IMR-90 (cell line): ENCODE data around the gene GTF3C1. TPM values are rescaled to one million over a fixed set of nuclear protein-coding genes. Genes with fewer than 3 reads are reported as not detected.
A peak's percentile ranks its signal among the peaks of the same experiment; 100 is the strongest.

Source experiments
- ATAC-seq: fragments of 200-7000 bp; cut with Tn5 transposase; 2 replicates; pipeline ENCODE4 v1.9.1; 2020; ENCODE audit warnings: low read depth, mild to moderate bottlenecking, moderate library complexity
- BruUV-seq: library from RNA; stranded (reverse); fragments of 400-500 nt; replicated peaks from 2 replicates; lab custom pipeline; 2021; lab: Mats Ljungman, UMichigan
- CTCF ChIA-PET: fragments of 300-600 bp; formaldehyde crosslinking; extraction: SDS; loops from one replicate; lab custom pipeline; 2021; ENCODE audit warnings: antibody characterized with exemption; lab: Yijun Ruan, JAX
- POLR2A ChIA-PET: fragments of 300-600 bp; sonication (Branson Sonifier 250); formaldehyde crosslinking; loops from one replicate; lab custom pipeline; 2022; ENCODE audit warnings: antibody characterized with exemption; ENCODE audit not compliant: unreplicated experiment; lab: Charles Lee
- DNase-seq: peaks from one replicate; pipeline ENCODE4 v3.0.0; 2013
- H2AFZ ChIP-seq: replicated peaks from 2 replicates; pipeline ENCODE3; 2013; ENCODE audit warnings: low read length, mild to moderate bottlenecking; ENCODE audit not compliant: poor library complexity
- H2AK5ac ChIP-seq: 2 replicates; pipeline ENCODE4 v1.6.1; 2013; ENCODE audit warnings: low read depth, low read length, inconsistent platforms
- H2AK9ac ChIP-seq: replicated peaks from 2 replicates; pipeline ENCODE3; 2013; ENCODE audit warnings: mild to moderate bottlenecking, low read depth, low read length, moderate library complexity; ENCODE audit not compliant: poor library complexity
- H2BK120ac ChIP-seq: 2 replicates; pipeline ENCODE4 v1.6.1; 2013; ENCODE audit warnings: low read depth, low read length, inconsistent platforms
- H2BK15ac ChIP-seq: 3 replicates; pipeline ENCODE4 v1.6.1; 2013; ENCODE audit warnings: low read depth, low read length, inconsistent platforms
- H2BK20ac ChIP-seq: 2 replicates; pipeline ENCODE4 v1.6.1; 2013; ENCODE audit warnings: low read depth, mild to moderate bottlenecking, inconsistent platforms, low read length, moderate library complexity
- H2BK5ac ChIP-seq: 2 replicates; pipeline ENCODE4 v1.6.1; 2013; ENCODE audit warnings: mild to moderate bottlenecking, low read depth, low read length, inconsistent platforms; ENCODE audit not compliant: poor library complexity, severe bottlenecking
- H3K14ac ChIP-seq: replicated peaks from 2 replicates; pipeline ENCODE4 v1.6.1; 2013; ENCODE audit warnings: low read depth, low read length, inconsistent platforms
- H3K18ac ChIP-seq: 2 replicates; pipeline ENCODE4 v1.6.1; 2013; ENCODE audit warnings: low read depth, low read length, control low read depth
- H3K23ac ChIP-seq: 2 replicates; pipeline ENCODE4 v1.6.1; 2013; ENCODE audit warnings: low read depth, low read length, inconsistent platforms
- H3K27ac ChIP-seq: 2 replicates; pipeline ENCODE4 v1.5.1; 2013; ENCODE audit warnings: mild to moderate bottlenecking, control low read depth, low read length; ENCODE audit not compliant: insufficient read depth
- H3K27me3 ChIP-seq: 2 replicates; pipeline ENCODE4 v1.6.1; 2013; ENCODE audit warnings: low read length; ENCODE audit not compliant: control insufficient read depth, insufficient read depth
- H3K36me3 ChIP-seq: 2 replicates; pipeline ENCODE4 v1.6.1; 2013; ENCODE audit warnings: low read length, mixed read lengths; ENCODE audit not compliant: control insufficient read depth, insufficient read depth
- H3K4ac ChIP-seq: 2 replicates; pipeline ENCODE4 v1.6.1; 2013; ENCODE audit warnings: low read depth, low read length, inconsistent platforms
- H3K4me1 ChIP-seq: 2 replicates; pipeline ENCODE4 v1.6.1; 2013; ENCODE audit warnings: low read length, mixed read lengths; ENCODE audit not compliant: control insufficient read depth, insufficient read depth
- H3K4me2 ChIP-seq: 2 replicates; pipeline ENCODE4 v1.6.1; 2013; ENCODE audit warnings: low read depth, mild to moderate bottlenecking, control low read depth, low read length, moderate library complexity
- H3K4me3 ChIP-seq: 2 replicates; pipeline ENCODE4 v1.5.1; 2013; ENCODE audit warnings: low read depth, mild to moderate bottlenecking, control low read depth, low read length, moderate library complexity; ENCODE audit not compliant: insufficient read depth
- H3K56ac ChIP-seq: 2 replicates; pipeline ENCODE4 v1.6.1; 2013; ENCODE audit warnings: low read length, inconsistent platforms; ENCODE audit not compliant: insufficient read depth; ENCODE audit errors: extremely low read depth
- H3K79me1 ChIP-seq, 2 experiments: 2 replicates each; pipeline ENCODE4 v1.6.1; 2013; ENCODE audit warnings: low read length in 2 of 2, inconsistent platforms in 1 of 2, low read depth in 1 of 2
- H3K9ac ChIP-seq: 2 replicates; pipeline ENCODE4 v1.6.1; 2013; ENCODE audit warnings: low read depth, low read length, control low read depth
- H3K9me1 ChIP-seq: 2 replicates; pipeline ENCODE4 v1.6.1; 2013; ENCODE audit warnings: low read length, inconsistent platforms; ENCODE audit not compliant: insufficient read depth
- H3K9me3 ChIP-seq: 2 replicates; pipeline ENCODE4 v1.6.1; 2013; ENCODE audit warnings: low read length; ENCODE audit not compliant: control insufficient read depth, insufficient read depth
- H4K20me1 ChIP-seq: 2 replicates; pipeline ENCODE4 v1.6.1; 2013; ENCODE audit warnings: low read length, inconsistent platforms; ENCODE audit not compliant: insufficient read depth
- H4K5ac ChIP-seq: 2 replicates; pipeline ENCODE4 v1.6.1; 2013; ENCODE audit warnings: mild to moderate bottlenecking, low read depth, low read length, control low read depth
- H4K8ac ChIP-seq, 2 experiments: 2 replicates each; pipeline ENCODE4 v1.6.1; 2013; ENCODE audit warnings: low read depth in 2 of 2, low read length in 2 of 2, control low read depth in 1 of 2, inconsistent platforms in 1 of 2
- H4K91ac ChIP-seq: 2 replicates; pipeline ENCODE4 v1.6.1; 2013; ENCODE audit warnings: low read depth, low read length, inconsistent platforms; ENCODE audit not compliant: insufficient read depth
- CHD1 ChIP-seq: IDR thresholded peaks from 2 replicates; pipeline ENCODE4 v1.6.1; 2012; ENCODE audit warnings: low read depth, low read length, improper control_type of control experiment
- MXI1 ChIP-seq: IDR thresholded peaks from 2 replicates; pipeline ENCODE4 v1.6.1; 2012; ENCODE audit warnings: low read depth, mild to moderate bottlenecking, low read length, moderate library complexity, borderline replicate concordance
- WGBS, 2 experiments: methylation state at CpG; one replicate each; pipeline versions ENCODE4 v1.1.5 to v1.1.7; 2013; ENCODE audit warnings: missing lambda C conversion rate in 2 of 2; ENCODE audit not compliant: insufficient read length in 1 of 2; ENCODE audit errors: extremely low coverage in 2 of 2; 5-methylcytosine and 5-hydroxymethylcytosine counted together
- dilution Hi-C: fragments of 300-500 bp; cut with HindIII; formaldehyde crosslinking; loops from one replicate; pipeline ENCODE4 v1.14.3; 2018; ENCODE audit warnings: low sequenced_read_pairs; ENCODE audit not compliant: unreplicated experiment
- in situ Hi-C: fragments of 300-500 bp; cut with MboI; formaldehyde crosslinking; loops from 3 replicates; pipeline ENCODE4 v1.14.3; 2019; ENCODE audit warnings: low sequenced_read_pairs, inconsistent platforms, mixed read lengths
- intact Hi-C: fragments of 100-400 bp; cut with micrococcal nuclease; formaldehyde crosslinking; loops from 2 replicates; pipeline ENCODE4 v1.10.0; 2022
- polyA plus RNA-seq, 3 experiments: library from polyadenylated mRNA; depleted of rRNA; stranded (reverse); fragments of >200 nt; gene quantifications; 2 replicates each; pipeline ENCODE4 v1.2.3, GENCODE V29; 2012; ENCODE audit warnings: low replicate concordance in 1 of 3
- total RNA-seq: library from RNA; depleted of rRNA; stranded (reverse); fragments of >200 nt; gene quantifications from 2 replicates; pipeline ENCODE4 v1.2.3, GENCODE V29; 2012

GTF3C1 gene
- total and polyA plus RNA-seq, 2 of the 4 experiments (the other 2 are of a cell fraction): 50.8 to 68.1 TPM

- peaks cover 7% of the 10 kb centered on the region for H3K9me1 ChIP-seq
- H3K4me3 ChIP-seq: no peak overlapping the region
- H3K4ac ChIP-seq: peak overlapping the region; percentile 35; the same call in 1 of the 2 replicates
- H3K14ac ChIP-seq: peak overlapping the region; percentile 6; the same call in 1 of the 2 replicates
- peak overlapping the region; percentile 7; the same call in 1 of the 2 replicates for H4K91ac ChIP-seq
- H4K8ac ChIP-seq: no peak overlapping the region; a peak in 1 of 4 replicates
- H3K9ac ChIP-seq: no peak overlapping the region
- H3K27me3 ChIP-seq: no peaks in the 10 kb centered on the region
- peak overlapping the region; percentile 22; the same call in 1 of the 2 replicates for H2BK120ac ChIP-seq
- ChIA-PET CTCF (no interaction called here), POLR2A (interaction anchor here (0.5 kb wide), 1 partner anchor 9 kb away, joined by 5 read pairs; no protein-coding TSS in a partner anchor)
- 0 out of 2 replicates have a peak overlapping the region, but pooled peaks have one; percentile 8 for H3K18ac ChIP-seq
- in situ Hi-C loops (no loop called here), intact Hi-C loops (no loop called here), dilution Hi-C loops (no loop called here)
- ATAC-seq (peak; percentile 58), DNase-seq (peak; percentile 45)
- BruUV-seq: no TSS peak
- peaks cover 8% of the 10 kb centered on the region for H3K4me1 ChIP-seq
- no peaks in the 10 kb centered on the region for H3K36me3 ChIP-seq
- peak overlapping the region; percentile 82 for H2AK5ac ChIP-seq
- no peak overlapping the region for H2AK9ac ChIP-seq
- H2BK20ac ChIP-seq: peak overlapping the region; percentile 35; the same call in 1 of the 2 replicates
- H2AFZ ChIP-seq: peak overlapping the region; percentile 75
- H3K9me3 ChIP-seq: no peaks in the 10 kb centered on the region
- no peaks in the 10 kb centered on the region; a peak in 1 of 4 replicates for H3K79me1 ChIP-seq
- no peak overlapping the region for H4K5ac ChIP-seq
- WGBS, 2 experiments: 82% methylated on average over 3 of the region's 15 CpGs; no CpG with 5 or more reads in 1 of the 2 experiments
- H3K4me2 ChIP-seq: peak overlapping the region; percentile 18; the same call in 1 of the 2 replicates
- H3K27ac ChIP-seq: no peak overlapping the region
- H4K20me1 ChIP-seq: no peaks in the 10 kb centered on the region
- TF ChIP-seq CHD1 (no peak), MXI1 (0 out of 2 replicates have a peak, but pooled peaks have one; percentile 27)
- H3K56ac ChIP-seq: no peak overlapping the region
- peak overlapping the region; percentile 68; the same call in 1 of the 3 replicates for H2BK15ac ChIP-seq
- H3K23ac ChIP-seq: peak overlapping the region; percentile 19; the same call in 1 of the 2 replicates
- no peak overlapping the region for H2BK5ac ChIP-seq
Measured at GRCh38 chr16:27431773-27432532, 117.8 kb downstream of the GTF3C1 start.
